Erythroblast (primary cell): ENCODE measurements around the gene IL10RA.

Source experiments
- GATA1 ChIP-seq: IDR thresholded peaks from 2 replicates; pipeline ENCODE4 v1.6.1; 2011; ENCODE audit warnings: low read depth, mild to moderate bottlenecking, control low read depth, low read length, moderate library complexity
- POLR2A ChIP-seq: IDR thresholded peaks from 2 replicates; pipeline ENCODE4 v1.6.1; 2011; ENCODE audit warnings: mild to moderate bottlenecking, low read length

- TF ChIP-seq GATA1: no peak
- no peak for TF ChIP-seq POLR2A
Observed at GRCh38 chr11:117980280-117980679, 5.9 kb upstream of the IL10RA start.
